ENCODE measurements around the gene UGT8.

GRCh38 chr4:114658179-114658578 is 59.6 kb downstream of the UGT8 start:
- TF ChIP-seq CTCF (IDR thresholded peaks at IDR 0.05) (no peak), POLR2A (IDR thresholded peaks at IDR 0.05) (no peak), POLR2AphosphoS5 (IDR thresholded peaks at IDR 0.05) (no peak), EP300 (IDR thresholded peaks at IDR 0.05) (no peak)

Measured in upper lobe of left lung (tissue), 4 donors.